C4-2B (cell line): ENCODE data around the gene DEK.

Experiments used
- ZFX ChIP-seq: fragments of 450-650 bp; IDR thresholded peaks from 2 replicates; pipeline ENCODE4 v1.6.1; 2017
- TF ChIP-seq, protein P1 (sequence below): fragments of 450-650 bp; conservative IDR thresholded peaks from 2 replicates; pipeline ENCODE4 v1.5.1; 2017; ENCODE audit warnings: mild to moderate bottlenecking

DNA sequence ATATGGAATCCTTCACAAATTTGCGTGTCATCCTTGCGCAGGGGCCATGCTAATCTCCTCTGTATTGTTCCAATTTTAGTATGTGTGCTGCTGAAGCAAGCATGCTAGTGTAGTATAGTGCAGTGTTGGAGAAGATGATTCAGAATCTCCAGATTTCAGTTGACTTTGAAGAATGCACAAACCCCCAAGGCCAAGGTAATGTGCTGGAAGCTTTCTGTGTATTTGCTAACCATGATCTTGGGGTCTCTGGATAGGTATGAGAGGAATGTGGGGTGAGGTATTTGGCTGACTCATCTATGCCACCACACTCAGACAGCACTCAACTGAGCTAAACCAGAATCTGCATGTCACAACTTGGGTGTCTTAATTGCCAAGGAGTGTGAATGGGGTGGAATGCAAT, 42.6 kb upstream of the DEK start:
- TF ChIP-seq, protein P1, sequence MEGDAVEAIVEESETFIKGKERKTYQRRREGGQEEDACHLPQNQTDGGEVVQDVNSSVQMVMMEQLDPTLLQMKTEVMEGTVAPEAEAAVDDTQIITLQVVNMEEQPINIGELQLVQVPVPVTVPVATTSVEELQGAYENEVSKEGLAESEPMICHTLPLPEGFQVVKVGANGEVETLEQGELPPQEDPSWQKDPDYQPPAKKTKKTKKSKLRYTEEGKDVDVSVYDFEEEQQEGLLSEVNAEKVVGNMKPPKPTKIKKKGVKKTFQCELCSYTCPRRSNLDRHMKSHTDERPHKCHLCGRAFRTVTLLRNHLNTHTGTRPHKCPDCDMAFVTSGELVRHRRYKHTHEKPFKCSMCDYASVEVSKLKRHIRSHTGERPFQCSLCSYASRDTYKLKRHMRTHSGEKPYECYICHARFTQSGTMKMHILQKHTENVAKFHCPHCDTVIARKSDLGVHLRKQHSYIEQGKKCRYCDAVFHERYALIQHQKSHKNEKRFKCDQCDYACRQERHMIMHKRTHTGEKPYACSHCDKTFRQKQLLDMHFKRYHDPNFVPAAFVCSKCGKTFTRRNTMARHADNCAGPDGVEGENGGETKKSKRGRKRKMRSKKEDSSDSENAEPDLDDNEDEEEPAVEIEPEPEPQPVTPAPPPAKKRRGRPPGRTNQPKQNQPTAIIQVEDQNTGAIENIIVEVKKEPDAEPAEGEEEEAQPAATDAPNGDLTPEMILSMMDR, result no peak
- no peak for TF ChIP-seq ZFX
